Mammary epithelial cell (primary cell): ENCODE results near the gene HBQ1.
"Not testable (repeated sequence)": the region's sequence is repeated elsewhere in the genome, so short reads cannot be mapped to it uniquely, and the experiment has no call there.

ENCODE experiments used
- CTCF ChIP-seq, 2 donors: IDR thresholded peaks in 1 of 2; conservative IDR thresholded peaks in 1 of 2; 2 replicates each; pipeline ENCODE4 v1.5.1; 2011 to 2012; ENCODE audit warnings: inconsistent platforms in 2 of 2, low read length in 2 of 2, mild to moderate bottlenecking in 2 of 2, control low read depth in 1 of 2, low read depth in 1 of 2; ENCODE audit not compliant: insufficient read depth in 1 of 2; ENCODE audit errors: extremely low read depth in 1 of 2
- EZH2 ChIP-seq: IDR thresholded peaks from 2 replicates; pipeline ENCODE4 v1.6.1; 2012; ENCODE audit warnings: low read length, inconsistent platforms, borderline replicate concordance

GRCh38 chr16:163139-163538 is 17.1 kb upstream of the HBQ1 start:
- TF ChIP-seq CTCF (conservative IDR thresholded peaks at IDR 0.05 in 1 of 2, IDR thresholded peaks at IDR 0.05 in 1 of 2; ENCODE audit: extremely low read depth in 1 of 2, insufficient read depth in 1 of 2, low read depth in 1 of 2, low read length in 2 of 2); EZH2: not testable (repeated sequence)
